MM.1S (cell line): ENCODE results near the gene TMPRSS3.

Source experiments
- CTCF ChIP-seq: fragments of 300-600 bp; sonication (generic); IDR thresholded peaks from 2 replicates; pipeline ENCODE4 v1.5.1; 2016; ENCODE audit warnings: antibody characterized with exemption, low read length, mixed read lengths
- EZH2 ChIP-seq: fragments of 300-600 bp; sonication (generic); optimal IDR thresholded peaks from 2 replicates; pipeline ENCODE3; 2017; ENCODE audit warnings: low read depth, mild to moderate bottlenecking, antibody characterized with exemption, low read length, mixed read lengths
- EZH2phosphoT487 ChIP-seq: fragments of 300-600 bp; sonication (generic); IDR thresholded peaks from 2 replicates; pipeline ENCODE4 v1.6.1; 2018; ENCODE audit warnings: antibody characterized with exemption, low read length

GRCh38 chr21:42414553-42414927 lies 18.7 kb upstream of the TMPRSS3 start:
- TF ChIP-seq CTCF (no peak), EZH2 (no peak), EZH2phosphoT487 (no peak)
